NCI-H2196 (cell line): ENCODE results near the gene TMED4.
A peak's percentile ranks its signal among the peaks of the same experiment; 100 is the strongest.
"Not testable (repeated sequence)": the region's sequence is repeated elsewhere in the genome, so short reads cannot be mapped to it uniquely, and the experiment has no call there.

Experiments used
- DNase-seq: peaks from one replicate; lab custom pipeline; 2025; ENCODE audit not compliant: unreplicated experiment; lab: John Stamatoyannopoulos, UW

The TMED4 gene

DNA sequence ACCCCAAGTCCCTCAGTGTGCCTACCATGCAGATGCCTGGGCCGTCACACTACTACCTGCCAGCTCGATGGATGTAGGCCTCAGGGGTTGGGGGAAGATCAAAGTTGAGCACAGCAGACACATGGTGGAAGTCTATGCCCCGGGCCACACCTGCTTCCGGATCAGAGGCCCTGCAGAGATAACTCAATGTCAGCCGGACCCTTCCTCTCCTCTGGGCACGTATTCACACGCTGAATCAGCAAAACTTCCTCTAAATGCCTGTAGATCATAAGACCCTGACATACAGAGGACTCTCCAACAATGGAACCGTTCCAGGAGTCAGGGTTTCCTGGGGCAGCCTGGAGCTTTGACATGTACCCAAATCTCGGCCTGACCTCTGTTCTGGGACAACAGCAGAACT, 12.1 kb downstream of the TMED4 start:
- DNase-seq: no peak

DNA sequence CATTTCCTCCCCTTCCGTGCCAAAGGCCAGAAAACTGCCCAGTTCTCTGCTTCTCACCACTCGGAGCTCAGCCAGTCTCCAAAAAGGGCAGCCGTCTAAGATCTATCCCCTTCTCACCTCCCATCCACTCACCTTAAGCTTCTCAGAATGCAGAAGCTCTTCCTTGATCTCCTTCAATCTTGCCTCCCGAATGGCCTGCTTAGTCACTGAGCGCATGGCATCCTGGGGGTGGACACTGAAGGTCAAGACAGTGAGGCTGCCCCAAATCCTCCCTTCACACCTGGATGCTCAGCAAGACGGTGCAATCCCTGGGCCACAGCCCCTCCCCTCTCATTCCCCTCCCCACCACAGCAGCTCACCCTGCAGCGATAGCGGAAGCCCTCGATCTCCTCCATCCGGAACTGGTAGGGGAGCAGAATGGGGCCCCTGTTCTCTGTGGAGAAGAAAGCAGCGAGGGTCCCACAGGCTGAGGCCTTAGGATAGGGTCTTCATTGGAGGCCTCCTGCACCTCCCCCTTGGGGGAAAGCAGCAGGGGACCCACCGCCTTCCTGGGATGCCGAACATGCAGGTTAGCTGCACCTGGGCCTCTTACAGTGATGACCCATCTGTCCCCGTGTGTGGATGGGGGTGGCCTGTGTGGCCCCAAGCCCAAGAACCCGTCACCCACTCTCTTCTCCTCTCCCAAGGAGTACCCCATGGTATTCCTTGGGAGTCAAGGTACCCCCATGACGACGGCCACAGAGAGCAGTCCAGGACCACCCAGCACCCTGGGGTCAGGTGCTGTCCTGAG, 13.1 kb downstream of the TMED4 start:
- no peak for DNase-seq

DNA sequence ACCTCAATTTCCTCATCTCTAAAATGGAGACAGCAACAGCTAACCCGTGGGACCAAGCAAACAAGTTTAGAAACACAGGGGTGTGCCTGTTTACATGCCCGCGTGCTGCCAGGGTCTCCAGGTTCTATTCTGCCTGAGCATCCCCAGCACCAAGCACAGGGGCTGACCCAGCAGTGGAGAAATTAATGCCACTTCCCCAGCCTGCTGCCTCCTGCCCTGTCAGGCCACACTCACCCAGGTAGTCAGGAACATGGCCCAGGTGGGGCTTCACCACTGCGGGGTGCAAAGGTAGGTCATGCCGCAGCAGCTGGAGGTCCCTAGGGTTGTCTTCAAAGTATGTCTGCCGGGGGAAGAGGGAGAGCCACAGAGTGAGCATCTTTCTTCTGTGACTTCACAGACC, 14.1 kb downstream of the TMED4 start:
- DNase-seq: no peak

DNA sequence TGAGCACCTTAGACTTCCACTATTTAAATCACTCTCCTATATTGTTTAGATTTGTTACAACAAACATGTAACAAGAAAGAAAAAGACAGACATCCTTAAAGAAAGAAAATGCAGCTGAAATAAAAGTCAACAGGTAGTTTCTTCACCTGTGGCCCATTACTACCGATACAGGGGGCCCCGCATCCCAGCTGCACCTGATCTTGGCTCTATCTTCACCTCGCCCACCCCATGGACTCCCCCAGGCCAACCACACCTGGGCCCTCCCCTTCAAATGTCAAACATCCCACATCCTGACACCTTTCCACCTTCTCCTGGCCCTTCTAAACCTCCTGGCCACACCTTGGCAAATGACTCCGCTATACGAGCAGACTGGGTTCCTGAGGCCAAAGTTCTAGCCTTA, 15.4 kb downstream of the TMED4 start:
- DNase-seq: no peak

DNA sequence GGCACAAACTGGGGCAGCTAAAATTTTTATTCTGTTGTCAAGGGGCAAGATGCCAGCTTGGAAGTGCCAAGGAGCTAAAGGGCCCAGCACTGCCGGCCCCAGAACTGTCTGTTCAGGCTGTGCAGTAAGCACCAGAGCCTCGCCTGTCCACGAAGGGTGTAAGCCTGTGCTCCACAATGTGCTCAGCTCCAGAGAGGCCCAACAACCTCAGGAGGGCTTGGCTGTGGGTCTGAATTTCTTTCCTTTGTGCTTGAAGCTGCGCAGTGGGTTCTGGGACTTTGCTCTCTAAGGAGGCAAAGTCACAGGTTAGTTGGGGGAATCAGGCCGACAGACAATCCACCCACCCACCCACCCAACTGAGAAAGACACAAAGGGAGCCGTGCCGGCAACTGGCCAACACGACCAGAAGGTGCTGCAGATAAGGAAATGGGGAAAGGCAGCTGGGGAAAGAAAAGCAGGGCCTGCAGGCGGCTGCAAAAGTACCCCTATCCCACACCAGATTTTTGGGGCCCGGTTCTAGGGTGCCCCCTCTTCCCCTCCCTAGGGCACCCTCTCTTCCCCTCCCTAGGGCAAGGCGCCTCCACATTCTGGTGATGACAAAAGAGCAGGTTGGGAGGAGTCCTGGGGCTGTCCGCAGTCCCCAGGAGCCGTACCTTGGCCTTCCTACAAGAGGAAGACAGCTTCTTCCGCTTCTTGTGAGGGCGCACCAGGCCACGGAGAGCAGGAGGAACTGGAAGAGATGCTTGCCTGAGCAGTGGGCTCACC, 16.1 kb downstream of the TMED4 start:
- no peak for DNase-seq

DNA sequence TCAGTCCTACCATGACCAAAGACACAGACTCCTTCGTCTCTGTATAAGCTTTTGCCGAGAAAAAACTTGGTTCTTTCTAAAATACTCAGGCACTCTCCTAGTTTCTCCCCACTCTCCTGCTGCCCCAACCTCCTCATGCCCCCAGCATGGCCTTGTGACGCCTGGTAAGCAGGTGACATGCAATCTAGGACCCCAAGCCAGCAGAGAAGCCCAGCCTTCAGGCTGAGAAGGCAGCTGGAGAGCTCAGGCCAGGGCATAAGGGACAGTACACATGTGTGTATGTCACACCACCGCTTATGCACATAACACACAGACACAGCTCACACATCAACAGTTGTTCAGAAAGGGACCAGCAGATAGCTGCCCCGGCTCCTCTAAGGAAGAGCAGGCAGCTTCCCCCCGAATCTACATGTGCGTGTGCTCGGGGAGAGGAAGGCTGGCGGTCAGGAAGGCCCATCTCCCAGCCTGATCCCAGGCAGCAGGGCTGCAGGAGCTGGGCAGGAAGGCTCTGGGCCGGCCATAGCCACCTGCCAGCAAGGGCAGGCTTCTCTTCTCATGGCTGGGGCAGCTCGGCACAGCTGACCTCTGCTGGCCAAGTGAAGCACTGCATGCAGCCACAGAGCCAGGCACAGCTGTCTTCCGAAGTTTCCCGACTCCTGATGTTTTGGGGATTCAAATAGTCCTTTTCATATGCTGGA, 16.8 kb downstream of the TMED4 start:
- peak; percentile 80 for DNase-seq

DNA sequence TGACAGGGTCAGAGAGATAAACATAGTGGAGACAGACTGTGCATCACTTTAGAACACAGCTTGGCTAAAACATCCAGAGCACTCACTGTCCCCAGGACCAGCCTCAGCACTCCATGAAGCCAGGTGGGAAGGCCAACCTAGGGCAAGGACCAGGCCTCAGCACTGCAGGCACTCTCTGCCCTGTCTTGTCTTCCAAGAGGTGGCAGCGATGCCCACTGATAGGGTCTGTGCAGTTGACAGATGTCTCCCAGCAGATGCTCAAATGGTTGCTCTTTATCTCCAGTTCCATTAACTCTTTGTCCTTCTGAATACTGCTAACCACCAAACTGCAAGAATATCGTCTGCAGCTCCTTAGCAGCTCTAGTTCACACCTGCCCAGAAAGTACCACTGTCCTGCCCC, 17.4 kb downstream of the TMED4 start:
- no peak for DNase-seq

DNA sequence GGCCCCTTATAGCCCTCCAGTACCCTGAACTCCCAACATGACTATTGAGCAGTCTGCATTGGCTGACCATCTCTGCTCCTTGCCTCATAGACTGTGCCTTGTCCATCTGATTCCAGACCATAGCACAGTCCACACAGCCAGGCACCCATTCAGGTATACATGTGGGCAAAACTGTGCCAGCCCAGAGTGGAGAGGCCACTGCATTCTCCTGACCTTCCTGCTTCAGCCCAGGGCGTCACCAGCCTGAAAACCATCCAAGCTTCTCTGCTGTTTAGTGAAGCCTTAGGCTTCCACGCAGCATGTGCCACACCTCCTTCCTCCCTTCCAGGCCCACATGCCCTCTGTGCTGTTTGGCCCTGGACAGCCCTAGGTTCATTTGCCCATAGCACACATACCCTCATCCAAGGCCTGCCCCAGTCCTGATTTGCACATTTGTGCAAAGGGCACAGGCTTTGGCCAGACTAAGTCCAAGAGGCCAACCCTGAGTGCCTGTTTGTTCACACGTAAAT, 18.8 kb downstream of the TMED4 start:
- DNase-seq: no peak

DNA sequence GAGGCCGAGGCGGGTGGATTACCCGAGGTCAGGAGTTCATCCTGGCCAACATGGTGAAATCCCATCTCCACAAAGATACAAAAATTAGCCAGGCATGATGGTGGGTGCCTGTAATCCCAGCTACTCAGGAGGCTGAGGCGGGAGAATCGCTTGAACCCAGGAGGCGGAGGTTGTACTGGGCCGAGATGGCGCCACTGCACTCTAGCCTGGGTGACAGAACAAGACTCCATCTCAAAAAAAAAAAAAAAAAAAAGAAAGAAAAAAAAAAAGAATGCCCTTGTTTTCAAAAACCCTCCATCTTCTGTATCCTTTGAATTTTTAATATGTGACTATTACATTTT, 19.4 kb downstream of the TMED4 start:
- DNase-seq: not testable (repeated sequence)

DNA sequence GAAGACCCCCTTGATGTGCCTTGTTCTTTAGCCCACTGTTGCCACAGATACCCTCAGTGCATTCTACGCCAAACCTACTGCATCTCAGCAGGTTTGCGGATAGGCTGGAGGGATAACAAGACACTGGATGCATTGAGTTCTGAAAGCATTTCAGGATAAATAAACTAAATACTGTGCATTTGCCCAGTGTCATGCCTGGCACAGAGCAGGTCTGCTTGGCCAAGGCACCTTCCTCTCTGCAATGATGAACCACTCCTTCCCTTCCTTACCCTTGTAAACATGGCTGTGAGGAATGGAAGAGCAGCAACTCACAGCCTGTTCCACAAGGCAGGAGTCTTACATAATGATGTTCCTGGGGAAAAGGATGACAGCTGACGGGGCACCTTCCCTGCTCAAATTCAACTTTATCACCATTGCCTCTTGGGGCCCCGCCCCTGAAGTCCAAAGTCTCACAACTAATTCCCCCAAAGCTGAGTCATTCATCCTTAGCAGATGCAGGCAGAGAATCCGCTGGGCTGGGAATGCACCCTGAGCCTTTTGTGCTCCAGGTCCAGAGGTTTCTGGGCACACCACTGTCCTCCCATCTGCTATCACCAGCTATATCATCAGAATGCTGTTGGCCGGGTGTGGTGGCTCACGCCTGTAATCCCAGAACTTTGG, 19.9 kb downstream of the TMED4 start:
- DNase-seq: no peak

DNA sequence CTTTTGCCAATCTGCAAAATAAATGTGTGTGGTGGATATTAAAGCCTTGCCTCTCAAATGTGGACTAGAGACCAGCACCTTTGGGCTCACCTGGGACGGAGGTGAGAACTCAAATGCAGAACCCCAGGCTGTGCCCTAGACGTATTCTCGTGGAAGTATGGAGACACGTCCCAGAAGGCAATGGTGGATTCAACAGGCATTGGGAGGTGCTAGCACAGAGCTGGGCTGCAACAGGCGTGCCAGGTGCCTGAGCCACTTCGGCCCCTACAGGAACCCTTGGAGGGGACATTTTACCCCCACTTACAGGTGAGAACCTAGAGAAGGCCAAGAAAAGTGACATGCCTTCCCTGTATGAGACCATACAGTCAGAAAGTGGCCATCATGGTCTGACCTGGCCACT, 20.6 kb downstream of the TMED4 start:
- DNase-seq: no peak

DNA sequence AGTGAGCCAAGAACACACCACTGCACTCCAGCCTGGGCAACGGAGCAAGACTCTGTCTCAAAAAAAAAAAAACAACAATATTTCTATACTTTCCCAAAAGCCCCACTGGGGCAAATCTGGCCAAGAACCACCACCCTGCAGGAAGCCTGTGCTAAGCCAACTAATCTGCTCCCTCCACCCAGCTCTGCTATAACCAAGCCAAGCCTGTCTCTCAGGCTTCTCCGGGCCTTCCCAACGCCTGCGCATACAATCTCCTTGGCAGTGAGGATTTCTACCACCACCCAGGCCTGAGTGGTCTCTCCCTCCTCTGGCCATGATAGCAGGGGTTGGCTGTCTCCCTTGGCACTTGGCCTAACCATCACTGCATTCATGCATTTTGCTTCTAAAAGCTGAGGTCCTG, 22.5 kb downstream of the TMED4 start:
- no peak for DNase-seq

DNA sequence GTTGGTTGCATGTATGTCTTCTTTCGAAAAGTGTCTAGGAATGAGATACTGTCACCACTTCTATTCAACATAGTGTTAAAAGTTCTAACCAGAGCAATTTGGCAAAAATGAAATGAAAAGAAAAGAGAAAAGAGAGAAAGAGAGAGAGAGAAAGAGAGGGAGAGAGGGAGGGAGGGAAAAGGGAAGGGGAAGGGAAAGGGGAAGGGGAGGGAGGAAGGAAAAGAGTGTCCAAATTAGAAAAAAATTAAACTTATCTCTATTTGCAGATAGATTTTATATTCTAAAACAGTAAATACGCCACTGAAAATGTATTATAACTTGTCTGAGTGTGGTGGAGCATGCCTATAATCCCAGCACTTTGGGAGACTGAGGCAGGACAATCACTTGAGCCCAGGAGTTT, 24.5 kb downstream of the TMED4 start:
- no peak for DNase-seq

DNA sequence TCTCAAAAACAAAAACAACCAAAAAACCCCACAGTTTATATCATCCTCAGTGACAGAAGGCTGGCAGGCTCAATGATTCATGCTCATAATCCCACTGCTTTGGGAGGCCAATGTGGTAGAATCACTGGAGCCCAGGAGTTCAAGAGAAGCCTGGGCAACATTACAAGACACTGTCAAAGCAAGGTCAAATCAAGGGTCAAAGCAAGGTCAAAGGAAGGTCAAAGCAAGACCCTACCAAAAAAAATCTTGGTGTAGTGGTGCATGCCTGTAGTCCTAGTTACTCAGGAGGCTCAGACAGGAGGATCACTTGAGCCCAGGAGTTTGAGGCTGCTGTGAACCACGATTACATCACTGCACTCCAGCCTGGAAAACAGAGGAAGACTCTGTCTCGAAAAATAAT, 26.7 kb downstream of the TMED4 start:
- no peak for DNase-seq

DNA sequence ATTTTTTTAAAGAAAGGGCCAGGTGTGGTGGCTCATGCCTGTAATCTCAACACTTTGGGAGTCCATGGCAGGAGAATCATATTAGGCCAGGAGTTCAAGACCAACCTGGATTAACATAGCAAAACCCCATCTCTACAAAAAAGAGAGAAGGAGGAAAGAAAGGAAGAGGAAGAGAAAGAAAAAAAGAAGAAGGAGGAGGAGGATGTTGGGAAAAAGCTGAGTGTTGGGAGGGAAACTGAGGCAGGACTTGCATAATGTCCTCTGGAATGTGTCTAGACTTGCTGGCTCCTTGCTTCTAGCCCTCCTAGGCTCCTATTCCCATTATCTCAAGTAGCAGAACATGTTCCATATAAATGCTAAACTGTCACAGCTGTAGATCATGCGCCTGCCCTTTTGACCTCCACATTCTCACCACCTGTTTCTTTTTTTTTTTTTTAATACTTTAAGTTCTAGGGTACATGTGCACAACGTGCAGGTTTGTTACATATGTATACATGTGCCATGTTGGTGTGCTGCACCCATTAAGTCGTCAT, 29.5 kb downstream of the TMED4 start:
- not testable (repeated sequence) for DNase-seq

DNA sequence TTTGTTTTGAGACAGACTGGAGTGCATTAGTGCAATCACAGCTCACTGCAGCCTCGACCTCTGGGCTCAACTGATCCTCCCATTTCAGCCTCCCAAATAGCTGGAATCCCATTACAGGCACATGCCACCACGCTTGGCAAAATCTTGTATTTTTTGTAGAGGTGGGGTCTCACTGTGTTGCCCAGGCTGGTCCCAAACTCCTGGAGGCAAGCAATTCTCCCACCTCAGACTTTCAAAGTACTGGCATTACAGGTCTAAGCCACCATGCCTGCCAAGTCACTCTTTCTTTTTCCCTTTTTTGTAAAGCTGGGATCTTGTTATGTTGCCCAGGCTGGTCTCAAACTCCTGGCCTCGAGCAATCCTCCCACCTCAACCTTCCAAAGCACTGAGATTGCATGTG, 32.6 kb downstream of the TMED4 start:
- DNase-seq: no peak

DNA sequence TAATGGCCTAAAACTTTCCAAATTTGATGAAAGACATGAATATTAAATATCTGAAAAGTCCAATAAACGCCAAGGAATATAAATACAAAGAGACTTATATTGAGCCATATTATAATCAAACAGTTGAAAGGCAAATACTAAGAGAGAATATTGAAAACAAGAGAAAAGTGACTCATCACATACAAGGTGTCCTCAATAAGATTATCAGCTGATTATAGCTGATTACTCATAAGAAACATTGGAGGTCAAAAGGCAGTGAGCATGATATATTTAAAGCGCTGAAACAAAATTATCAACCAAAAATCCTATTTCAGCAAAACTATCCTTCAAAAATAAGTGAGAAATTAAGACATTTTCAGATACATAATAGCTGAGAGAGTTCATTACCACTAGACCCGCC, 33.1 kb downstream of the TMED4 start:
- DNase-seq: no peak

DNA sequence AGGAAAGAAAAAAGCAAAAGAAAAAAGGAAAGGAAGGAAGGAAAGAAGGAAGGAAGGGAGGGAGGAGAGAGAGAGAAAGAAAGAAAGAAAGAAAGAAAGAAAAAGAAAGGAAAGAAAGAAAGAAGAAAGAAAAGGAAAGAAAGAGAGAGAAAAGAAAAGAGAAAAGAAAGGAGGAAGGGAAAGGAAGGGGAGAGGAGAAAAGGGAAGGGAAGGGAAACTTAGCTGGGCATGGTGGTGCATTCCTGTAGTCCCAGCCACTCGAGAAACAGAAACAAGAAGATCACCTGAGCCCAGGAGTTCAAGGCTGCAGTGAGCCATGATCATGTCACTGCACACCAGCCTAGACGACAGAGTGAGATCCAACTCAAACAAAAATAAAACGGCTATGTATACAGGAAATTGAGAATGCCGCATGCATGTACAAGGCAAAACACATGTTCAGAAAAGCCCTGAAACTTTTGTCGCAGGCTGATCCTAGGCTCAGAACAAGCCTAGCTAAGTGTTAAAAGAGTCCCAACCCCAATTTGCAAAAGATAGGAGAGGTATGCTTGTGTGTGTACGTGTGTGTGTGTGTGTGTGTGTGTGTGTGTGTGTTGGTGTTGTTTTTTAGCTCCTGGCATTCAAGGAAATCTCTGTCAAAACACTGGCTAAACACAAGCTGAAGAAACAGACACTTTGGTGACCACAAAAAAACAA, 34.3 kb downstream of the TMED4 start:
- no peak for DNase-seq

DNA sequence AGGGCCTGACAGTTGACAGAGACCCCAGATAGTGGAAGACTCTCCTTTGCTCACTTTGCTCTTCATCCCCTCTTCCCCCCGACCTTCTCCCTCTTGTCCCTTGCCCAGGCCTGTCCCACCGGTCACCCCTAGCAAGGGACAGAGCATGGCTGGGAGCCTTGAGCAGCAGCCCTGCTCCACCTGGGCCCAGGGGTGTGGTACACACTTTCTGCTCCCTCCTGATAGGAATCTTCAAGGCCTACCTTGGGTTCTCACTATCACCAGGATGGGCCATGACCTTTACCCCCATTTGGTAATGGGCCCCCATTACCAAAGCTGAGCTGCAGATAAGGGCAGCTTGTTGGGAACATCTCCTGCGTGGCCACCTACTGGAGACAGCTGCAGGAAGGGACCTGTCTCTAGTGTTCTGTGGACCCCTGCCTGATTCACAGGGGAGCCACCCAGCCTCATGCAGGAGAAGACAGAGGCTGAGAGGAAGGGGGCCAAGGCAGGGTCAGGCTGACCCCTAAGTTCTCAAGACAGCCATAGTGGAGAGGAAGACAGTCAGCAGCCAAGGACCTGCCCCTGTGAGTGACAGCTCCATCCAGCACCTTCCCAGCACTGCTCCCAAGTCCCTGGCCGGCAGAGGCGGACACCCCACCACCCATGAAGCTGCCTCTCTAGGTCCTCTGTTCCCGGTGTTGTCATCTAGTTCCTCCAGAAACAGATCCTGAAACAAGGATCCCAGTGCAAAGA, 40.0 kb downstream of the TMED4 start:
- DNase-seq: no peak
